Midbrain (tissue), 1 donor: ENCODE results near the gene DCAF8.

Experiments
- DNase-seq: peaks from one replicate; lab custom pipeline; 2025; lab: John Stamatoyannopoulos, UW

The DCAF8 gene

GRCh38 chr1:160204526-160205241, 57.7 kb downstream of the DCAF8 start:
- DNase-seq = peak; percentile 25

GRCh38 chr1:160200786-160201185, 61.6 kb downstream of the DCAF8 start:
- no peak for DNase-seq

GRCh38 chr1:160197231-160197630, 65.1 kb downstream of the DCAF8 start:
- peak; percentile 45 for DNase-seq

- no peak for DNase-seq
Observed at GRCh38 chr1:160196143-160196542, 66.2 kb downstream of the DCAF8 start.

GRCh38 chr1:160194737-160195059, 67.7 kb downstream of the DCAF8 start:
- DNase-seq = no peak

- no peak for DNase-seq
Observed at GRCh38 chr1:160193832-160194736, 68.3 kb downstream of the DCAF8 start.

GRCh38 chr1:160193091-160193819, 69.1 kb downstream of the DCAF8 start:
- peak; percentile 91 for DNase-seq

- DNase-seq = no peak
Observed at GRCh38 chr1:160192234-160192633, 70.1 kb downstream of the DCAF8 start.

GRCh38 chr1:160191756-160192155, 70.6 kb downstream of the DCAF8 start:
- no peak for DNase-seq

- peak; percentile 38 for DNase-seq
Observed at GRCh38 chr1:160189649-160190625, 72.4 kb downstream of the DCAF8 start, which contains the start of gene CASQ1. TSS of gene CASQ1 (plus strand) at chr1:160190575. CDS start at chr1:160190752, 177 bp downstream.

GRCh38 chr1:160188341-160188740, 74.0 kb downstream of the DCAF8 start:
- no peak for DNase-seq

- no peak for DNase-seq
Observed at GRCh38 chr1:160187407-160187806, 74.9 kb downstream of the DCAF8 start.

GRCh38 chr1:160186729-160187128, 75.6 kb downstream of the DCAF8 start:
- DNase-seq = no peak

GRCh38 chr1:160186246-160186645, 76.1 kb downstream of the DCAF8 start:
- no peak for DNase-seq

- DNase-seq = no peak
Observed at GRCh38 chr1:160179336-160179735, 83.0 kb downstream of the DCAF8 start.

- no peak for DNase-seq
Observed at GRCh38 chr1:160178731-160179130, 83.6 kb downstream of the DCAF8 start.

GRCh38 chr1:160177667-160178066, 84.7 kb downstream of the DCAF8 start:
- DNase-seq = no peak

- no peak for DNase-seq
Observed at GRCh38 chr1:160177231-160177630, 85.1 kb downstream of the DCAF8 start.

GRCh38 chr1:160171980-160172379, 90.4 kb downstream of the DCAF8 start:
- DNase-seq = no peak

- DNase-seq = no peak
Observed at GRCh38 chr1:160171354-160171753, 91.0 kb downstream of the DCAF8 start.
